ENCODE results near the gene UCK2. TPM values are rescaled to one million over a fixed set of nuclear protein-coding genes. Genes with fewer than 3 reads are reported as not detected.
A peak's percentile ranks its signal among the peaks of the same experiment; 100 is the strongest.

UCK2 gene
- total and polyA plus RNA-seq, 10 of the 15 experiments (the other 5 are each of a cell fraction or from before 2014, with no cell fraction given), result 55.3 to 106 (median 84.9) TPM

GRCh38 chr1:165851034-165851658 is 23.7 kb downstream of the UCK2 start (continued):
- no peak for TF ChIP-seq ZNF592 (IDR thresholded peaks at IDR 0.05)

GRCh38 chr1:165852871-165853270 is 25.5 kb downstream of the UCK2 start:
- 100% methylated on average over 2 of the region's 2 CpGs for WGBS (ENCODE audit: insufficient coverage, insufficient replicate concordance, low lambda C conversion rate, missing lambda C conversion rate)
- FAIRE-seq, result no peak
- Histone ChIP-seq H3K9ac (ENCODE audit: control insufficient read depth, insufficient read depth, low read length) (no peak overlapping the region), H2AFZ (ENCODE audit: control insufficient read depth, low read depth, low read length) (no peak overlapping the region), H3K4me2 (ENCODE audit: control insufficient read depth, insufficient read depth) (no peak overlapping the region), H3K9me3 (replicated peaks; ENCODE audit: control insufficient read depth, insufficient read depth, low read length) (no peaks in the 10 kb centered on the region; the same call in 2 of the 3 replicates), H4K20me1 (ENCODE audit: control insufficient read depth, insufficient read depth) (no peaks in the 10 kb centered on the region), H3K4me1 (ENCODE audit: control insufficient read depth, insufficient read depth, low read length) (peaks cover 46% of the 10 kb centered on the region), H3K36me3 (ENCODE audit: control insufficient read depth in 2 of 2, insufficient read depth in 2 of 2, low read length in 1 of 2) (no peaks in the 10 kb centered on the region), H3K79me2 (ENCODE audit: control insufficient read depth, insufficient read depth, low read length) (peaks cover 86% of the 10 kb centered on the region), H3K27ac (ENCODE audit: control insufficient read depth, insufficient read depth) (no peak overlapping the region), H3K4me3 (no peak overlapping the region), H3K27me3 (replicated peaks in 1 of 2; ENCODE audit: control insufficient read depth in 2 of 2, insufficient read depth in 2 of 2, low read length in 1 of 2) (no peaks in the 10 kb centered on the region)
- ChIA-PET RAD21 (ENCODE audit: unreplicated experiment) (interaction anchor here (0.8 to 1.5 kb wide), 4 partner anchors 9 to 31 kb away, joined by 3 to 4 read pairs (median 3); no protein-coding TSS in a partner anchor), SMC1A (ENCODE audit: uncharacterized antibody, unreplicated experiment) (interaction anchor here (13.9 to 17.9 kb wide), 2 partner anchors 19 to 22 kb away, joined by 145 to 212 read pairs; no protein-coding TSS in a partner anchor), POLR2A (interaction anchor here (0.7 to 1.2 kb wide), 3 partner anchors 17 to 32 kb away, joined by 3 read pairs; partner anchors contain the start of gene UCK2), CTCF (interaction anchor here (9.7 kb wide), 1 partner anchor 19 kb away, joined by 62 read pairs; no protein-coding TSS in a partner anchor)
- no peak for ATAC-seq
- DNase-seq (ENCODE audit: low read depth, low spot score), result no peak
- in situ Hi-C loops (cut with MboI) (no loop called here), intact Hi-C loops (cut with micrococcal nuclease; ENCODE audit: unreplicated experiment) (no loop called here)
- TF ChIP-seq STAT3 (IDR thresholded peaks at IDR 0.05; ENCODE audit: low read depth, low read length) (no peak), ZBED1 (IDR thresholded peaks at IDR 0.05; ENCODE audit: borderline replicate concordance) (no peak), ZBTB33 (IDR thresholded peaks at IDR 0.05) (peak; percentile 39; the same call in 1 of the 2 replicates), NBN (IDR thresholded peaks at IDR 0.05) (no peak), HDAC6 (IDR thresholded peaks at IDR 0.05; ENCODE audit: unreplicated experiment) (no peak), BCLAF1 (IDR thresholded peaks at IDR 0.05) (no peak)
- BruUV-seq (replicated peaks), result no TSS peak
